HG03469 (cell line): ENCODE data around the gene KRTCAP2.

ENCODE experiments used
- ATAC-seq: cut with Tn5 transposase; IDR thresholded peaks from one replicate; pipeline ENCODE4 v1.9.1; 2021; ENCODE audit warnings: mild to moderate bottlenecking, moderate library complexity, moderate number of reproducible peaks; ENCODE audit not compliant: unreplicated experiment

The KRTCAP2 gene

GRCh38 chr1:155136748-155137147, 36.4 kb downstream of the KRTCAP2 start:
- no peak for ATAC-seq

GRCh38 chr1:155135415-155136028, 37.6 kb downstream of the KRTCAP2 start, which contains the start of gene SLC50A1:
Gene SLC50A1, plus strand, starts transcription at chr1:155135852. Its CDS starts 60 bp downstream, at chr1:155135912.
- peak; percentile 51 for ATAC-seq

GRCh38 chr1:155134880-155135414, 38.2 kb downstream of the KRTCAP2 start:
- ATAC-seq: no peak

- no peak for ATAC-seq
Measured at GRCh38 chr1:155134322-155134721, 38.8 kb downstream of the KRTCAP2 start.

GRCh38 chr1:155133799-155134281, 39.3 kb downstream of the KRTCAP2 start:
- no peak for ATAC-seq

- ATAC-seq: no peak
Measured at GRCh38 chr1:155131856-155132255, 41.2 kb downstream of the KRTCAP2 start.

- no peak for ATAC-seq
Measured at GRCh38 chr1:155131285-155131684, 41.8 kb downstream of the KRTCAP2 start.

- no peak for ATAC-seq
Measured at GRCh38 chr1:155130272-155131006, 42.7 kb downstream of the KRTCAP2 start.

GRCh38 chr1:155128755-155129473, 44.2 kb downstream of the KRTCAP2 start:
- ATAC-seq: no peak

GRCh38 chr1:155127967-155128754, 44.9 kb downstream of the KRTCAP2 start:
- no peak for ATAC-seq

- ATAC-seq: no peak
Measured at GRCh38 chr1:155127105-155127966, 45.8 kb downstream of the KRTCAP2 start, which contains the start of gene EFNA1. Gene EFNA1, plus strand, starts transcription at chr1:155127876. Its CDS starts 102 bp downstream, at chr1:155127978.

GRCh38 chr1:155126556-155127104, 46.5 kb downstream of the KRTCAP2 start:
- ATAC-seq: no peak

- no peak for ATAC-seq
Measured at GRCh38 chr1:155125946-155126555, 47.1 kb downstream of the KRTCAP2 start.

GRCh38 chr1:155125511-155125945, 47.6 kb downstream of the KRTCAP2 start:
- no peak for ATAC-seq

- ATAC-seq: no peak
Measured at GRCh38 chr1:155124503-155125463, 48.3 kb downstream of the KRTCAP2 start.

GRCh38 chr1:155123801-155124200, 49.3 kb downstream of the KRTCAP2 start:
- ATAC-seq: no peak

- no peak for ATAC-seq
Measured at GRCh38 chr1:155122308-155122707, 50.8 kb downstream of the KRTCAP2 start.
